Activated naive CD4-positive, alpha-beta T cell treated with anti-CD3 and anti-CD28 coated beads, Interleukin-2, amount 50 U/mL, for 72 hours (primary cell): Measurements from ENCODE around the gene USP5. TPM values are rescaled to one million over a fixed set of nuclear protein-coding genes. Genes with fewer than 3 reads are reported as not detected.
"Not testable (repeated sequence)": the region's sequence is repeated elsewhere in the genome, so short reads cannot be mapped to it uniquely, and the experiment has no call there.

Source experiments
- ATAC-seq, 2 donors: fragments of 150-1000 bp; cut with Tn5 transposase; 2 replicates each; pipeline ENCODE4 v1.10.0; 2021; ENCODE audit warnings: mild to moderate bottlenecking in 2 of 2, moderate library complexity in 2 of 2
- DNase-seq, 2 donors: peaks; one replicate each; pipeline ENCODE4 v3.0.0; 2021 to 2022; ENCODE audit warnings: low spot score in 2 of 2
- H3K27ac Mint-ChIP-seq, 2 donors: one replicate each; pipeline ENCODE4 v1.8.0; 2022; ENCODE audit warnings: mild to moderate bottlenecking in 2 of 2, mixed read lengths in 2 of 2
- H3K36me3 Mint-ChIP-seq, 2 donors: one replicate each; pipeline ENCODE4 v1.8.0; 2022; ENCODE audit warnings: mixed read lengths in 2 of 2
- H3K9me3 Mint-ChIP-seq, 2 donors: one replicate each; pipeline ENCODE4 v1.8.0; 2022; ENCODE audit warnings: mixed read lengths in 2 of 2
- total RNA-seq, 2 donors: library from RNA; stranded (reverse); gene quantifications; one replicate each; pipeline ENCODE4 v1.2.3, GENCODE V29; 2022

Gene USP5
- total RNA-seq, 2 donors from 2014 or later = 132 to 166 TPM

DNA sequence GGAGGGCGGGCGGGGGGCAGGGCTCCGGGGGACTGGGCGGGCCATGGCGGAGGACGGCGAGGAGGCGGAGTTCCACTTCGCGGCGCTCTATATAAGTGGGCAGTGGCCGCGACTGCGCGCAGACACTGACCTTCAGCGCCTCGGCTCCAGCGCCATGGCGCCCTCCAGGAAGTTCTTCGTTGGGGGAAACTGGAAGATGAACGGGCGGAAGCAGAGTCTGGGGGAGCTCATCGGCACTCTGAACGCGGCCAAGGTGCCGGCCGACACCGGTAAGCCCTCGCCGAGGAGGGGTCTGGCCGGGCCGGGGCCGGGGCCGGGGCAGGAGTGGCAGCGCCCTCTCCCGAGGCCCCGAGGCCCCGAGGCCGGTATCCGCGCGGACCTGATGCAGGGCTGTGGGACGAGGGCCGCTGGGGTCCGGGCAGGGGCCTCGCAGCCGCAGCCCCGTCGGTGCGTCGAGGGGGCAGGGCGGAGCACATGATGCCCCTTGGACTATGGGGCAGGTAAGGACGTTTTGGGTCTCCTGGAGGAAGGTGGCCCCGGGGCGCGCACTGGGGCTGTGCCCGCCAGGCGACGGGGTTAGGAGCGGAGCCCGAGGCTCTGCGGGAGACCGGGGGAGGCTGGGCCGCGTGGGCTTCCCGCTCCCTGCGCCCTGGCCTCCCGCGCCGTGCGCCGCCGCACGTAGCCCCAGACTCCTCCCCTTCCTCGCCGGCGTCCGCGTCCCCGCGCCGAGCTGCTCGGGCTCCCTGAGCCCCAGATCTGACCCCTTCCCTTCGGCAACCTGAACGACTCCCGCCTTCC, 15.7 kb downstream of the USP5 start, which contains the start of gene TPI1:
TPI1 (plus strand) TSS at position 119 of the 798 bp plus-strand sequence; CDS start at position 155, 36 bp downstream.
- ATAC-seq = peak; percentile 67 to 79
- H3K27ac Mint-ChIP-seq = peak within 1 kb of the TSS; percentile 91 to 99
- peak in 1 of 2 donors; percentile 82 for DNase-seq
- H3K36me3 Mint-ChIP-seq = peaks cover 50 to 53% of the 10 kb centered on the region in 2 donors
- no peaks in the 10 kb centered on the region for H3K9me3 Mint-ChIP-seq

DNA sequence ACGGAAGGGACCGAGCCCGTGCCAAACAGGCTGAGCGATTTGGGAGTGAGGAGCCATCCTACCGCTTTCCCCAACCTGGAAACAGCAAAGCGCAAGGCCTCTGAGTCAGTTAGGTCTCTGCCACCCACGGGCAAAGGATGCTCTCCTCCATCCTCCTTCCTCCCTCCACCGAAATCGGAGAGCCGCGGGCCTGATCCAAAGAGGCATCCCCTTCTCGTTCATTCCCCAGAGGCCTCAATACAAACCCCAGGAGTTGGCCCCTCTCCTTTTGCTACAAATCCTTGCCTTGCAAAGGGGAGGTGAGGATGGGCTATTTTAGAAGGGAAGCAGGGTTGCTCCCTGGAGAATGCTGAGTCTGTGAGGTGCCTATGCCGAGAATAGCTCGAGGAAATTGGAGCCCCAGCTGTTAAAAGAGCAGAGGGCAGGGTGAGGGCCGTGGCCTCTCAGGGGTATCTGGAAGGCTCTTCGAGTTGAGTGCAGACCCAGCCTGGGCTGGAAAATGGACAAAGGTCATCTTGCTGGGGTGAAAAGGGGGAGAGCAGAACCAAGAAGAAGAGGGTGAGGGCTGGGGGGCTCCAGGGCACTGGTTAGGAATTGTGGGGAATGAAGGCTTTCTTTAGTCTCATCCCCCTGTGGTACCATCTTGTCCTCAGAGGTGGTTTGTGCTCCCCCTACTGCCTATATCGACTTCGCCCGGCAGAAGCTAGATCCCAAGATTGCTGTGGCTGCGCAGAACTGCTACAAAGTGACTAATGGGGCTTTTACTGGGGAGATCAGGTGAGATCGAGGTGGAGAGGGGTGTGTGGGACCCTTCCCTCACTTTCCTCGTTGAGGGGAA, 16.5 kb downstream of the USP5 start:
- H3K27ac Mint-ChIP-seq = peak overlapping the region; percentile 91 to 96
- DNase-seq (no peak), ATAC-seq (peak in 1 of 2 donors; percentile 1)
- peaks cover 47 to 53% of the 10 kb centered on the region in 2 donors for H3K36me3 Mint-ChIP-seq
- H3K9me3 Mint-ChIP-seq = no peaks in the 10 kb centered on the region

DNA sequence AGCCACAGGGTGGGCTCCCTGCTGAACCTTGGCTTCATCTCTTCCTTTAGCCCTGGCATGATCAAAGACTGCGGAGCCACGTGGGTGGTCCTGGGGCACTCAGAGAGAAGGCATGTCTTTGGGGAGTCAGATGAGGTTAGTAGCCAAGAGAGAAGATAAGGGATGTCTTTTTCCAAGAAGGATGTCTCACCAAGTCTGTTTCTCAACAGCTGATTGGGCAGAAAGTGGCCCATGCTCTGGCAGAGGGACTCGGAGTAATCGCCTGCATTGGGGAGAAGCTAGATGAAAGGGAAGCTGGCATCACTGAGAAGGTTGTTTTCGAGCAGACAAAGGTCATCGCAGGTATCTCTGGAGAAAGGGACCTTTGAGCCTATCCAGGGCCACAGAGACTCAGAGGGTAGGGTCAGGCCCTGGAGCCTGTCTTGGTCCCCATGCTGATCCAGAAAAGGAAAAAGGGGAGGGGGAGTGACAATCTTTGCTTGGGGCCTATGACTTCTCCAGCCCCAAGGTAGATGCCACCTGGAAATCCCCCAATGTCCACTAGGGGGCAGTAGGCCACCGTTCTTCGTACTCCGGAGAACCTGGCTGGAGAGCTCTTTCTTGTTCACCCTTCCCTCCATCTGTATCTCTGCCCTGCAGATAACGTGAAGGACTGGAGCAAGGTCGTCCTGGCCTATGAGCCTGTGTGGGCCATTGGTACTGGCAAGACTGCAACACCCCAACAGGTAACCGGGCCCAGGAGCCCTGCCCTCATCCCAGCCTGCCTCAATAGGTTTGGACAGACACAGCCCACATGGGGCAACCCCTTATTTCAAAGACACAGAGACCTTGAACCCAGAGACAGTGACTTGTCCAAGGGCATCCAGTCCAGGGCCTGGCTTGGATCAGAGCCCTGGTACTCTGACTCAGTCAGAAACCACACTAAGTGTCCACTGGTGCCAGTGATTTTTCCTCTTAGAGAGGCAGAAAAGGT, 17.4 kb downstream of the USP5 start:
- peak overlapping the region; percentile 91 to 96 for H3K27ac Mint-ChIP-seq
- peak in 1 of 2 donors; percentile 3 for ATAC-seq
- no peaks in the 10 kb centered on the region for H3K9me3 Mint-ChIP-seq
- H3K36me3 Mint-ChIP-seq = peaks cover 44 to 53% of the 10 kb centered on the region in 2 donors
- DNase-seq = peak; percentile 80 to 86

DNA sequence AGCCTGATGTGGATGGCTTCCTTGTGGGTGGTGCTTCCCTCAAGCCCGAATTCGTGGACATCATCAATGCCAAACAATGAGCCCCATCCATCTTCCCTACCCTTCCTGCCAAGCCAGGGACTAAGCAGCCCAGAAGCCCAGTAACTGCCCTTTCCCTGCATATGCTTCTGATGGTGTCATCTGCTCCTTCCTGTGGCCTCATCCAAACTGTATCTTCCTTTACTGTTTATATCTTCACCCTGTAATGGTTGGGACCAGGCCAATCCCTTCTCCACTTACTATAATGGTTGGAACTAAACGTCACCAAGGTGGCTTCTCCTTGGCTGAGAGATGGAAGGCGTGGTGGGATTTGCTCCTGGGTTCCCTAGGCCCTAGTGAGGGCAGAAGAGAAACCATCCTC, 18.4 kb downstream of the USP5 start:
- peaks cover 37 to 53% of the 10 kb centered on the region in 2 donors for H3K36me3 Mint-ChIP-seq
- peak overlapping the region; percentile 91 to 96 for H3K27ac Mint-ChIP-seq
- not testable (repeated sequence) for DNase-seq, ATAC-seq, H3K9me3 Mint-ChIP-seq

DNA sequence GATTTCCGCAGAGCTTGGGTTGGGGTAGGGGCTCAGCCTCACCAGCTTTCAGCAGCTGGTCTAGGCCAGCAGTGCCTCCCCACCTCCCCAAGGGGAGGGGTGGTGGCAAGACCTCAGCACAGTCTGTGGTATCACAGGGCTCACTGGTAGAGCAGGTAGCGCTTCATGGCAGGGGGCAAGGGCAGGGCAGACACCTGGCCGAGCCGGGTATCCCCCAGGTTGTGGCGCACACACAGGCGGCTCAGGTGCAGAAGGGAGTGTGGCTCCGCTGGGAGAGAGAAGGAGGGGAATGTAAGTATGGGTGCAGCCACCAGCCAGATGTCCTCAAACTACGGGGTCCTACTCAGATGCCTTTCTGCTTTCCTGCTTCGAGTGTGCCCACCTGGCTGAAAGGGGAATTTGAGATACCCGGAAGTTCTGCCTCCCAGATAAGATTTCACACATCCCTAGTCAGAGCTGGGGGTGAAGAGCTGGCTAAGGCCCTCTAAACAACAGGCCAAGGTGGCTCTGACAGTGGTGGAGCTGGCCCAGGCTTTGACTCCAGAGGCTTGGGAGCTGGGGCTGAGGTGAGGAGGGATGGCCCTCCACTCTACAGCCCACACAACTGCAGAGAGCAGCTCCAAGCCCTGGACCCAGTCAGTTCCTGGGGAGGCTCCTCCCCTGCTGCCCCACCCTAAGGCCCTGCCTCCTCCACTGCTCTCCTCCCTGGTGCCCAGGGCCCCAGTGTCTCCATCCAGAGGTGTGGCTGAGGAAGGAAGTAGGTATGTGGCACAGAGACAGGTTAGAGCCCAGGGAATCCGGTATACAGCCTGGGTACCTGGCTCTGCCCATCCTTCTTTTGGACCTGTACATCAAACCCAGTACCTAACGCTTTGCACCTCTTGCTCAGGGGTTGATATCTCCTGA, 19.4 kb downstream of the USP5 start:
- ATAC-seq = peak in 1 of 2 donors; percentile 25
- peaks cover 40 to 59% of the 10 kb centered on the region in 2 donors for H3K36me3 Mint-ChIP-seq

DNA sequence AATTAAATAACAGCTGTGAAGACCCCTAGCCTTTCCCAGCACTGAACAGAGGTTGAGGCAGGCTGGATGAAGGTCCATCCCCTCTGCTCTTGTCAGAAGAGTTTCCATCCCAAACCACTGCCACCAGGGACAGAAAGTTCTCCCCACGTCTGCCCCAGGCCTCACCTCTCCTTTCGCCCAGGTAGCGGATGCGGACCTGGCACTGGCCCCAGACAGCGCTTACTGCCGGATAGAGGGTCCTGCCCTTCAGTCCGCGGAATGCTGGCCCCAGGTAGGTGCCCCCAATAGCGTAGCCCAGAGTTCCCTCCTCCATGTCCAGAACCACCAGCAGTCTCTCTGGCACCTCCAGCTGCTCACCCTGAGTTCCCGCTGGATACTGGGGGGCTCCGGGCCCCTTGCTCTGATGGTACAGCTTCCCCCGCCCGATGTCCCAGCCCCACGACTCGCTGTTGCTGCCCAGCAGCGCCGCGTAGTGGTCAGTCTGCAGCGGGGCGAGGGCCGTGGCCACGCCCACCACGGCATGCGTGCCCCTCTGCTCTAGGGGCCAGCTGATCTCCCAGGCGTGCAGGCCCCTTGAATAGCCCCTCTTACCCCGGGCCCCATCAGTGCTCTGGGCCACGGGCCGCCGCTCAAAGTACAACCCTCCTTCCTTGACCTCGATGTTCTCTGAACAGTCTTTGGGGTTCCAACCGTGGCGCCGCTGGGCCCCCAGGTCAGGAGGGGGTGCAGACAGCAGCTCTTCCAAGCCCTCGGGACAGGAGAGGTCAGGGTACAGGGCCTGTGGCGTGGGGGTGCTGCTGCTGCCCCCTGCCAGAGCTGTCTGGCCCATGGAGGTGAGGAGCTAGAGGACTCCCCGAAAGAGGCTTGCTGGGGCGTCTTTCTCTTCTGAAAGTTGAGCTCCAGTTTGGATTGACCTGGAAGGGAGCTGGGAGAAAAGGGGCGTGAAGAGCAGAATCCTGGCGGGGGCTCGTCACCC, 20.4 kb downstream of the USP5 start:
- H3K9me3 Mint-ChIP-seq = no peaks in the 10 kb centered on the region
- peak overlapping the region; percentile 91 to 95 for H3K27ac Mint-ChIP-seq
- peaks cover 45 to 65% of the 10 kb centered on the region in 2 donors for H3K36me3 Mint-ChIP-seq
- peak; percentile 39 to 42 for ATAC-seq
- DNase-seq = peak; percentile 87 to 94

More for the DNA sequence above, 19.4 kb downstream of the USP5 start:
- Mint-ChIP-seq H3K27ac (peak overlapping the region; percentile 91 to 95), H3K9me3 (no peaks in the 10 kb centered on the region)
- DNase-seq = peak in 1 of 2 donors; percentile 55

DNA sequence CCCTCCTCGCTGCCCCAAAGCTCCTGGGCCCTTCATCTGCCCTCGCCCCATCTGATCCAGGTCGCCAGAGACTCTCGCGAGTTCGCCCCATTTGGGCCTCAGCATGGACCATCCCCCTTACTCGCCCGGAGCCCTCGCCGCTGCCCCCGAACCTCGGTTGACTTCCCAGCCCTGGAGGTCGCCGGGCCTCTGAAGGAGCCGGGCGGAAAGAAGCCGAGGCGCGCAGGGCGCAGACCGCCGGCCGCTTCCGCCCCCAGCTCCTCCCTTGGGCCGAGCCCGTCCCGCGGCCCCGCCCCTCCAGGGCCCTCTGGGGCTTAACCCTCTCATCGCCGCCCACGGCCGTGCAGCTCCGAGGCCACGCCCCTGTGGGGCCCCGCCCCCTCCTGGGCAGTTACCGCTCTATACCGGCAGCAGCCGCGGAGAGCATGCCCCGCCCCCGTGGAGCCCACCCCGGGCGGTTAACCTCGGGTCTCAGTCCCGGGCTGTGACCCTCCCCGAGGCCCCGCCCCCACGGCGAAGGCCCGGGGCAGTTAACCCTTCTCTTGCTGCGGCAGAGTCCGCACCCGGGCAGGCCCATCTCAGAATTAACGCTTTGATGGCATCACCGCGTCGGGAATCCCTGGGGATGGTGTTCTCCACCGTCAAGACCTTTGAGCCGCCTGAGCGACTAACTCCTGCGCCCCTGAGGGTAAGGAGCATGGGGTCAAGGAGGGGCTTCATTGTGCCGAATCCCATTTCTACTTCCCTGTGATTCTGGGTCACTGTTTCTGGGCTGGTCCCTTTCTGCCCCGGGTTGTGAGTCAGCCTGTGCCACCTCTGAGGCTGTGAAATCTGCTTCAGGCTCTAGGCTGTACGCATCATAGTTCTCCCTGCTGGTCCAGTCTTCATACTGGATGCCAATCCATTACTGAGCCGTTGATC, 21.4 kb downstream of the USP5 start, which contains the start of gene SPSB2:
SPSB2 (minus strand) TSS at position 210 of the 921 bp plus-strand sequence. CDS start 402 bp downstream, outside the sequence.
- DNase-seq (peak; percentile 98 to 100), ATAC-seq (peak; percentile 76 to 84)
- H3K9me3 Mint-ChIP-seq = no peaks in the 10 kb centered on the region
- H3K27ac Mint-ChIP-seq = peak within 1 kb of the TSS; percentile 91 to 95
- peaks cover 42 to 59% of the 10 kb centered on the region in 2 donors for H3K36me3 Mint-ChIP-seq

DNA sequence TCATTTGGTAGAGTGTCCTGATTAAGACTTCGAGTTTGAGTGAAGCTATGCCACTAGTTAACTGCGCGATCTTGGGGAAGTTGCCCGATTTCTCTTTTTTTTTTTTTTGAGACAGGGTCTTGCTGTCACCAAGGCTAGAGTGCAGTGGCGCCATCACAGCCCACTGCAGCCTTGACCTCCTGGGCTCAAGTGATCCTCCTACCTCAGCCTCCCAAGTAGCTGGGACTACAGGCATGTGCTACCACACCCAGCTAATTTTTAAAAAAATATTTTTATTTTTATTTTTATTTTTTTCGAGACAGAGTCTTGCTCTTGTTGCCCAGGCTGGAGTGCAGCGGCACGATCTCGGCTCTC, 22.0 kb downstream of the USP5 start:
- peak overlapping the region; percentile 91 to 95 for H3K27ac Mint-ChIP-seq
- DNase-seq, ATAC-seq, H3K9me3 Mint-ChIP-seq: not testable (repeated sequence)
- H3K36me3 Mint-ChIP-seq = peaks cover 36 to 53% of the 10 kb centered on the region in 2 donors

DNA sequence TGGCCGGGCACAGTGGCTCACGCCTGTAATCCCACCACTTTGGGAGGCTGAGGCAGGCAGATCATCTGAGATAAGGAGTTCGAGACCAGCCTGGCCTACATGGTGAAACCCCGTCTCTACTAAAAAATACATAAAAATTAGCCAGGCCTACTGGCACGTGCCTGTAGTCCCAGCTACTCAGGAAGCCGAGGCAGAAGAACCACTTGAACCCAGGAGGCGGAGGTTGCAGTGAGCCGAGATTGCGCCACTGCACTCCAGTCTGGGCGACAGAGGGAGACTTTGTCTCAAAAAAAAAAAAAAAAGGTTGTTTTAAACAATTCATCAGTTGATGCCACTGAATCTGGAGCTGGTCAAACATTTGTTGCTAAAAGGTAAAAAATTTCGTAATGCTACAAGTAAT, 27.9 kb downstream of the USP5 start:
- peaks cover 12 to 23% of the 10 kb centered on the region in 2 donors for H3K36me3 Mint-ChIP-seq
- not testable (repeated sequence) for H3K9me3 Mint-ChIP-seq, DNase-seq, H3K27ac Mint-ChIP-seq, ATAC-seq

DNA sequence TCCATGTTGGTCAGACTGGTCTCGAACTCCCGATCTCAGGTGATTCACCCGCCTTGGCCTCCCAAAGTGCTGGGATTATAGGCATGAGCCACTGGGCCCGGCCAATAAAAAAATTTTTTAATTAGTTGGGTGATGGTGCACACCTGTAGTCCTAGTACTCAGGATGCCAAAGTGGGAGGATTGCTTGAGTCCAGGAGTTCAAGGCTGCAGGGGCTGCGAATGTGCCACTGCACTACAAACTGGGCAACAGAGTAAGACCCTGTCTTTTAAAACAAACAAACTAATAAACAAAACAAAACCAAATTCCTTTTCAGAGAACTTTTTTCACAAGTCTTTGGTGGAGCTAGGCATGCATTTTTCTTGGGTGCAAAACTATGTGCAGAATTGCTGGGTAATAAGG, 31.3 kb downstream of the USP5 start:
- Mint-ChIP-seq H3K9me3 (no peaks in the 10 kb centered on the region), H3K27ac (no peak overlapping the region), H3K36me3 (peaks cover 0 to 8% of the 10 kb centered on the region in 2 donors)
- DNase-seq = no peak
- no peak for ATAC-seq

DNA sequence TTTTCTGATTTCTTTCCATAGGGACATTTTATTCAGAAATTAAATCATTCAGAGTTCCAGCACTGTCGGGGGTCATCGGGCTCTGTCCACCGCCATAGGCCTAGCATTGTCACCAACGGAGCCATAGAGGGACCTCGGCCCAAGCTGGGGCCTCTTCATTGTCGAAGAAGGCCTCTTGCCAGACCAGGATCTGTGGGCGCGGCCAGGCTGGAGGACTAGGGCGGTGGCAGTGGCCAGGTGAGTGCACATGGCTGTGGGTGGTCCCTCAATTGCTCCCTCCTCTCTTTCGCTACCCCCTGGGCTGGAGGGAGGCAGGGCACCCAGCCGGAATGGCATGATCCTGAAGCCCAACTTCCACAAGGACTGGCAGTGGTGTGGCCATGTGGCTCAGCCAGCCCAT, 31.7 kb downstream of the USP5 start:
- Mint-ChIP-seq H3K27ac (no peak overlapping the region), H3K9me3 (no peaks in the 10 kb centered on the region), H3K36me3 (peaks cover 0 to 8% of the 10 kb centered on the region in 2 donors)
- ATAC-seq = no peak
- DNase-seq = no peak

DNA sequence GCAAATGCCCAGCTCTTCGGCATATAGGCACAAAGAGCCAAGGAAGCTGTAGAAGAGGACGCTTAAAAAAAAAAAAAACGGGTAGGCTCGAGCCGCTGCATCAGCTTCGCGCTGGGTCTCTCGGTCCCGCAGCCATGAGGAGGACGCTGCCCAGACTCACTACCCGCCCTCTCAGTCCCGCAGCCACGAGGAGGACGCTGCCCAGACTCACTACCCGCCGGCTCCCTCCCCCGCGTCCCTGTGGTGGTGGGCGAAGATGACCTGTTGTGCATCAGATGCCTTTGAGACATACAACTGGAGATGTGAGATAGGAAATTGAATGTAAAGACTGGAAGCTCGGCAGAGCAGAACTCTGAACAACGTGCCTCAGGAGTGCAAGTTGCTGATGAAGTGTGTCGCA, 32.6 kb downstream of the USP5 start:
- H3K36me3 Mint-ChIP-seq = peaks cover 0 to 8% of the 10 kb centered on the region in 2 donors
- H3K27ac Mint-ChIP-seq = peak overlapping the region in 1 of 2 donors; percentile 48
- ATAC-seq (no peak), DNase-seq (no peak)
- no peaks in the 10 kb centered on the region for H3K9me3 Mint-ChIP-seq
